GM12878 (cell line): ENCODE results near the gene SNAPC2. TPM values are rescaled to one million over a fixed set of nuclear protein-coding genes. Genes with fewer than 3 reads are reported as not detected.

ENCODE experiments used
- CREM ChIP-seq: IDR thresholded peaks from 2 replicates; pipeline ENCODE4 v1.6.1; 2014; ENCODE audit warnings: antibody characterized with exemption, low read depth
- MLLT1 ChIP-seq: fragments of 450-650 bp; IDR thresholded peaks from 2 replicates; pipeline ENCODE4 v1.6.1; 2016; ENCODE audit warnings: mild to moderate bottlenecking
- MXI1 ChIP-seq: fragments of 150-350 bp; IDR thresholded peaks from 2 replicates; pipeline ENCODE4 v1.6.1; 2011; ENCODE audit warnings: low read depth, mild to moderate bottlenecking, inconsistent platforms, low read length, improper control_type of control experiment
- NR2F1 ChIP-seq: fragments of 450-650 bp; conservative IDR thresholded peaks from 2 replicates; pipeline ENCODE4 v1.6.1; 2017; ENCODE audit warnings: mild to moderate bottlenecking
- RAD21 ChIP-seq: IDR thresholded peaks from 2 replicates; pipeline ENCODE4 v1.6.1; 2011; ENCODE audit warnings: mild to moderate bottlenecking, low read depth, low read length, moderate library complexity; ENCODE audit not compliant: insufficient read depth
- SIN3A ChIP-seq: IDR thresholded peaks from 2 replicates; pipeline ENCODE4 v1.6.1; 2012; ENCODE audit warnings: low read depth, low read length, improper control_type of control experiment
- SKIL ChIP-seq: fragments of 450-650 bp; IDR thresholded peaks from 2 replicates; pipeline ENCODE4 v1.6.1; 2017; ENCODE audit warnings: mild to moderate bottlenecking, low read depth, inconsistent platforms; ENCODE audit not compliant: poor library complexity, severe bottlenecking
- SREBF1 ChIP-seq: IDR thresholded peaks from 2 replicates; pipeline ENCODE4 v1.6.1; 2012; ENCODE audit warnings: mild to moderate bottlenecking, low read length
- TARDBP ChIP-seq: IDR thresholded peaks from 2 replicates; pipeline ENCODE4 v1.6.1; 2016; ENCODE audit warnings: borderline replicate concordance
- ZBTB11 ChIP-seq: fragments of 450-650 bp; formaldehyde crosslinking; IDR thresholded peaks from 2 replicates; pipeline ENCODE4 v1.5.0; 2022; ENCODE audit warnings: mild to moderate bottlenecking, missing genetic modification characterization
- polyA plus RNA-seq, 11 experiments: library from polyadenylated mRNA; depleted of rRNA in 4 of 11; unstranded in 6 of 11; stranded (reverse) in 5 of 11; fragments of >200 nt; fragmentation: Nextera tagmentation in 4 of 11; fragmentation: Illumina TruSeq in 1 of 11; extraction: Ambion mirVana in 4 of 11; extraction: Trizol in 1 of 11; gene quantifications; 1 replicate in 1 of 11; 2 replicates in 10 of 11; pipeline versions ENCODE4 v1.2.1 to v1.2.3, GENCODE V29; 2011 to 2016; ENCODE audit warnings: inconsistent platforms in 2 of 11, missing spikeins in 2 of 11, low read depth in 1 of 11
- total RNA-seq, 4 experiments: library from RNA; depleted of rRNA in 3 of 4; stranded (reverse); fragments of >200 nt in 3 of 4; fragmentation: Illumina TruSeq in 1 of 4; extraction: Trizol in 1 of 4; gene quantifications; 2 replicates each; pipeline versions ENCODE4 v1.2.1 to v1.2.3, GENCODE V29; 2013 to 2021

The SNAPC2 gene
- total and polyA plus RNA-seq, 10 of the 15 experiments (the other 5 are each of a cell fraction or from before 2014, with no cell fraction given) = 0.19 to 20.8 (median 12.6) TPM

GRCh38 chr19:7944177-7944761 lies 24.1 kb downstream of the SNAPC2 start (continued):
- TF ChIP-seq SKIL (peak; percentile 65), MLLT1 (peak; percentile 42; the same call in 1 of the 2 replicates), NR2F1 (no peak), RAD21 (peak; percentile 74), ZBTB11 (no peak), SIN3A (0 out of 2 replicates have a peak, but pooled peaks have one; percentile 7), TARDBP (no peak), CREM (no peak), MXI1 (no peak), SREBF1 (no peak)
- TF ChIP-seq, all 136 proteins: peak for 15
